LNCaP clone FGC (cell line): ENCODE data around the gene FOXN3.

ENCODE experiments used
- DNase-seq: peaks from one replicate; pipeline ENCODE4 v3.0.0-alpha.2; 2011; ENCODE audit warnings: low read depth
- H3K4me3 ChIP-seq: 2 replicates; pipeline ENCODE4 v1.5.1; 2011; ENCODE audit warnings: mild to moderate bottlenecking, low read depth, low read length, control low read depth
- CTCF ChIP-seq: IDR thresholded peaks from 2 replicates; pipeline ENCODE4 v1.5.1; 2012; ENCODE audit warnings: mild to moderate bottlenecking; ENCODE audit not compliant: control insufficient read depth, insufficient read depth; ENCODE audit errors: extremely low read depth

Gene FOXN3

GRCh38 chr14:89182326-89182725 is 234.7 kb downstream of the FOXN3 start:
- H3K4me3 ChIP-seq = no peak overlapping the region
- DNase-seq = no peak
- TF ChIP-seq CTCF = no peak

- no peak for TF ChIP-seq CTCF
- no peak for DNase-seq
- H3K4me3 ChIP-seq = no peak overlapping the region
These were observed 236.5 kb downstream of the FOXN3 start for GRCh38 chr14:89180546-89180945.

- no peak for TF ChIP-seq CTCF
- DNase-seq = no peak
- no peak overlapping the region for H3K4me3 ChIP-seq
These were observed 237.1 kb downstream of the FOXN3 start for GRCh38 chr14:89179891-89180404.

GRCh38 chr14:89178800-89179535 is 238.1 kb downstream of the FOXN3 start:
- no peak overlapping the region for H3K4me3 ChIP-seq
- no peak for DNase-seq
- TF ChIP-seq CTCF = no peak

GRCh38 chr14:89178376-89178775 is 238.7 kb downstream of the FOXN3 start:
- no peak overlapping the region for H3K4me3 ChIP-seq
- DNase-seq = no peak
- TF ChIP-seq CTCF = no peak

GRCh38 chr14:89175881-89176799 is 240.9 kb downstream of the FOXN3 start:
- no peak overlapping the region for H3K4me3 ChIP-seq
- peak; percentile 81 for DNase-seq
- TF ChIP-seq CTCF = no peak
